Measurements from ENCODE around the gene UFD1. TPM values are rescaled to one million over a fixed set of nuclear protein-coding genes. Genes with fewer than 3 reads are reported as not detected.
A peak's percentile ranks its signal among the peaks of the same experiment; 100 is the strongest.

Gene UFD1
- total and polyA plus RNA-seq, 9 of the 15 experiments (the other 6 are each of a cell fraction or from before 2014, with no cell fraction given), result 238 to 645 (median 363) TPM

DNA sequence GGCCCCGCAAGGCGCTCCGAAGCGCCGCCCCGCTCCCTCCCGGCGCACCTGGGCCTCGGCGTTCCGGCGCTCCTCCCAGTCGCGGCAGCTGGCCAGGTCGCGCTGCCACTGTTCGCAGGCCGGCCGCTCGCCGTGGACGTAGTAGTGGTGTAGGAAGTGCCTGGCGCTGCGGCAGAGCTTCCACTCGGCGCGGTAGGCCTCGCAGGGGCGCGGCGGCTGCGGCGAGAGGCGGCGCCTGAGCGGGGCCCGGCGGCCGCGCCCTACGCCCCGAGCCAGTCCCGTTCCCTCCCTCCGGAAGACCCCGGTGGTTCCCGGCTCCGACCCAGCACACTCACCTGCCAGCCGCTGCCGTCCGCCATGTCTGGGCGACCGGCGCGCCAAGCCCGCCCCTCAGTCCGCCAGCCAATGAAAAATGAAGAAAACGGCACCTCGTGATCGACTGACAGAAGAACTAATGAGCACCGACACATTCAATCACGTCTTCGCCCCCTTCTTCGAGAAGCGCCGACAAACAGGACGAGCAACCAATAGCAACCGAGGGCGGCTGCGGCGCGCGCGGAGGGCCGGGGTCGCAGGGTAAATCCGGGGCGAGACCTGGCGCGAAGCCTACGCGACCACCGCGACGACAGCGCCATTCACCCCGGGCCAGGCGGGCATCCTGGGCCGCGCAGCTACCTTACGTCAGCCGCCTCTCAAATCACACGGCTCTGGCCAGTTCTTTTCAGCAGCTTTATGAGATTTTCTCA is 31.5 kb downstream of the UFD1 start, which contains the start of gene C22orf39 (continued):
- TF ChIP-seq ZBTB7A (IDR thresholded peaks at IDR 0.05; ENCODE audit: borderline replicate concordance, control insufficient read depth, low read depth, low read length) (peak; percentile 99), NCOR1 (IDR thresholded peaks at IDR 0.05) (no peak), HMG20A (CRISPR knock-in tag; conservative IDR thresholded peaks at IDR 0.05) (no peak), RCOR1 (IDR thresholded peaks at IDR 0.05; ENCODE audit: borderline replicate concordance in 1 of 2, low read depth in 2 of 2, low read length in 2 of 2) (peak; percentile 36 to 86; a peak in 3 of 4 replicates), DNMT1 (IDR thresholded peaks at IDR 0.05) (no peak), HNRNPLL (IDR thresholded peaks at IDR 0.05; ENCODE audit: low read depth, low read length, poor library complexity, severe bottlenecking) (peak; percentile 79), BDP1 (IDR thresholded peaks at IDR 0.05; ENCODE audit: insufficient read depth, insufficient read length) (no peak), ZFP36 (IDR thresholded peaks at IDR 0.05; ENCODE audit: low read depth, low read length, partially characterized antibody) (no peak)
- TF ChIP-seq, protein P1, sequence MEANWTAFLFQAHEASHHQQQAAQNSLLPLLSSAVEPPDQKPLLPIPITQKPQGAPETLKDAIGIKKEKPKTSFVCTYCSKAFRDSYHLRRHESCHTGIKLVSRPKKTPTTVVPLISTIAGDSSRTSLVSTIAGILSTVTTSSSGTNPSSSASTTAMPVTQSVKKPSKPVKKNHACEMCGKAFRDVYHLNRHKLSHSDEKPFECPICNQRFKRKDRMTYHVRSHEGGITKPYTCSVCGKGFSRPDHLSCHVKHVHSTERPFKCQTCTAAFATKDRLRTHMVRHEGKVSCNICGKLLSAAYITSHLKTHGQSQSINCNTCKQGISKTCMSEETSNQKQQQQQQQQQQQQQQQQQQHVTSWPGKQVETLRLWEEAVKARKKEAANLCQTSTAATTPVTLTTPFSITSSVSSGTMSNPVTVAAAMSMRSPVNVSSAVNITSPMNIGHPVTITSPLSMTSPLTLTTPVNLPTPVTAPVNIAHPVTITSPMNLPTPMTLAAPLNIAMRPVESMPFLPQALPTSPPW (CRISPR knock-in tag; IDR thresholded peaks at IDR 0.05), result peak; percentile 78
- TF ChIP-seq, protein P2, sequence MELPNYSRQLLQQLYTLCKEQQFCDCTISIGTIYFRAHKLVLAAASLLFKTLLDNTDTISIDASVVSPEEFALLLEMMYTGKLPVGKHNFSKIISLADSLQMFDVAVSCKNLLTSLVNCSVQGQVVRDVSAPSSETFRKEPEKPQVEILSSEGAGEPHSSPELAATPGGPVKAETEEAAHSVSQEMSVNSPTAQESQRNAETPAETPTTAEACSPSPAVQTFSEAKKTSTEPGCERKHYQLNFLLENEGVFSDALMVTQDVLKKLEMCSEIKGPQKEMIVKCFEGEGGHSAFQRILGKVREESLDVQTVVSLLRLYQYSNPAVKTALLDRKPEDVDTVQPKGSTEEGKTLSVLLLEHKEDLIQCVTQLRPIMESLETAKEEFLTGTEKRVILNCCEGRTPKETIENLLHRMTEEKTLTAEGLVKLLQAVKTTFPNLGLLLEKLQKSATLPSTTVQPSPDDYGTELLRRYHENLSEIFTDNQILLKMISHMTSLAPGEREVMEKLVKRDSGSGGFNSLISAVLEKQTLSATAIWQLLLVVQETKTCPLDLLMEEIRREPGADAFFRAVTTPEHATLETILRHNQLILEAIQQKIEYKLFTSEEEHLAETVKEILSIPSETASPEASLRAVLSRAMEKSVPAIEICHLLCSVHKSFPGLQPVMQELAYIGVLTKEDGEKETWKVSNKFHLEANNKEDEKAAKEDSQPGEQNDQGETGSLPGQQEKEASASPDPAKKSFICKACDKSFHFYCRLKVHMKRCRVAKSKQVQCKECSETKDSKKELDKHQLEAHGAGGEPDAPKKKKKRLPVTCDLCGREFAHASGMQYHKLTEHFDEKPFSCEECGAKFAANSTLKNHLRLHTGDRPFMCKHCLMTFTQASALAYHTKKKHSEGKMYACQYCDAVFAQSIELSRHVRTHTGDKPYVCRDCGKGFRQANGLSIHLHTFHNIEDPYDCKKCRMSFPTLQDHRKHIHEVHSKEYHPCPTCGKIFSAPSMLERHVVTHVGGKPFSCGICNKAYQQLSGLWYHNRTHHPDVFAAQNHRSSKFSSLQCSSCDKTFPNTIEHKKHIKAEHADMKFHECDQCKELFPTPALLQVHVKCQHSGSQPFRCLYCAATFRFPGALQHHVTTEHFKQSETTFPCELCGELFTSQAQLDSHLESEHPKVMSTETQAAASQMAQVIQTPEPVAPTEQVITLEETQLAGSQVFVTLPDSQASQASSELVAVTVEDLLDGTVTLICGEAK (IDR thresholded peaks at IDR 0.05), result no peak; the same call in 1 of the 2 replicates
- TF ChIP-seq, protein P2 (CRISPR knock-in tag; IDR thresholded peaks at IDR 0.05), result peak; percentile 77; the same call in 1 of the 2 replicates
- TF ChIP-seq, protein P3, sequence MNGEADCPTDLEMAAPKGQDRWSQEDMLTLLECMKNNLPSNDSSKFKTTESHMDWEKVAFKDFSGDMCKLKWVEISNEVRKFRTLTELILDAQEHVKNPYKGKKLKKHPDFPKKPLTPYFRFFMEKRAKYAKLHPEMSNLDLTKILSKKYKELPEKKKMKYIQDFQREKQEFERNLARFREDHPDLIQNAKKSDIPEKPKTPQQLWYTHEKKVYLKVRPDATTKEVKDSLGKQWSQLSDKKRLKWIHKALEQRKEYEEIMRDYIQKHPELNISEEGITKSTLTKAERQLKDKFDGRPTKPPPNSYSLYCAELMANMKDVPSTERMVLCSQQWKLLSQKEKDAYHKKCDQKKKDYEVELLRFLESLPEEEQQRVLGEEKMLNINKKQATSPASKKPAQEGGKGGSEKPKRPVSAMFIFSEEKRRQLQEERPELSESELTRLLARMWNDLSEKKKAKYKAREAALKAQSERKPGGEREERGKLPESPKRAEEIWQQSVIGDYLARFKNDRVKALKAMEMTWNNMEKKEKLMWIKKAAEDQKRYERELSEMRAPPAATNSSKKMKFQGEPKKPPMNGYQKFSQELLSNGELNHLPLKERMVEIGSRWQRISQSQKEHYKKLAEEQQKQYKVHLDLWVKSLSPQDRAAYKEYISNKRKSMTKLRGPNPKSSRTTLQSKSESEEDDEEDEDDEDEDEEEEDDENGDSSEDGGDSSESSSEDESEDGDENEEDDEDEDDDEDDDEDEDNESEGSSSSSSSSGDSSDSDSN (IDR thresholded peaks at IDR 0.05; ENCODE audit: borderline replicate concordance in 1 of 2, low read depth in 2 of 2, low read length in 2 of 2), result no peak
